ENCODE measurements around the gene ATP5ME.

Gene ATP5ME

GRCh38 chr4:660401-660800, 13.7 kb downstream of the ATP5ME start:
- TF ChIP-seq CTCF (IDR thresholded peaks at IDR 0.05; ENCODE audit: unreplicated experiment in 3 of 3) = no peak
- no peaks in the 10 kb centered on the region for H3K9me3 Mint-ChIP-seq
- H3K27ac Mint-ChIP-seq = no peak overlapping the region
- no peaks in the 10 kb centered on the region for H3K4me1 Mint-ChIP-seq
- peak overlapping the region; percentile 21 to 58 (median 38) for H3K4me3 Mint-ChIP-seq
- peaks cover 12% of the 10 kb centered on the region for H3K36me3 Mint-ChIP-seq (ENCODE audit: low read depth)
- H3K27me3 Mint-ChIP-seq (ENCODE audit: low read depth) = peaks cover 3% of the 10 kb centered on the region

DNA sequence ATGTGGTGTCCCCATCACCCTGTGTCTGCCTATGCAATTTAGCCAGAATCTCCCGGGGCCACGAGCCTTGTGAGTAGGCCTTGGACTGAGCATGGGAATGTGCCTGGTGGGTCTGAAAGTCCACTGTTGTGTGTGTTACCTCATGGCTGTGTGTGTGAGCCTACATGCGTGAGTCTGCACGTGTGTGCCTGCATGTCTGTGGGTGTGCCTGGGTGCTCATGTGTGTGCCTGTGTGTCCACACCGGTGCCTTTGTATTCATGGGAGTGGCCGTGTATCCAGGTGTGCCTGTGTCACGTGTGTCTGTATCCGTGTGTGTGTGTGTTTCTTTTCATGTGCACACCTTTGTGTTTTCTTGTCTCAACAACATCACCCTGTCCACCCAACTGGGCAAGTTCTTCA, 14.2 kb downstream of the ATP5ME start:
- no peaks in the 10 kb centered on the region for H3K4me1 Mint-ChIP-seq
- TF ChIP-seq CTCF (IDR thresholded peaks at IDR 0.05; ENCODE audit: unreplicated experiment in 3 of 3) = no peak
- H3K4me3 Mint-ChIP-seq = peak overlapping the region; percentile 4 to 59 (median 23)
- no peak overlapping the region for H3K27ac Mint-ChIP-seq
- no peaks in the 10 kb centered on the region for H3K9me3 Mint-ChIP-seq
- peaks cover 12% of the 10 kb centered on the region for H3K36me3 Mint-ChIP-seq (ENCODE audit: low read depth)
- peaks cover 3% of the 10 kb centered on the region for H3K27me3 Mint-ChIP-seq (ENCODE audit: low read depth)

- Mint-ChIP-seq H3K4me1 (no peaks in the 10 kb centered on the region), H3K4me3 (no peak overlapping the region), H3K36me3 (ENCODE audit: low read depth) (peaks cover 12% of the 10 kb centered on the region), H3K27ac (no peak overlapping the region), H3K9me3 (no peaks in the 10 kb centered on the region), H3K27me3 (ENCODE audit: low read depth) (peaks cover 3% of the 10 kb centered on the region)
- no peak for TF ChIP-seq CTCF (IDR thresholded peaks at IDR 0.05; ENCODE audit: unreplicated experiment in 3 of 3)
Measured at GRCh38 chr4:658681-659667, 15.1 kb downstream of the ATP5ME start.

DNA sequence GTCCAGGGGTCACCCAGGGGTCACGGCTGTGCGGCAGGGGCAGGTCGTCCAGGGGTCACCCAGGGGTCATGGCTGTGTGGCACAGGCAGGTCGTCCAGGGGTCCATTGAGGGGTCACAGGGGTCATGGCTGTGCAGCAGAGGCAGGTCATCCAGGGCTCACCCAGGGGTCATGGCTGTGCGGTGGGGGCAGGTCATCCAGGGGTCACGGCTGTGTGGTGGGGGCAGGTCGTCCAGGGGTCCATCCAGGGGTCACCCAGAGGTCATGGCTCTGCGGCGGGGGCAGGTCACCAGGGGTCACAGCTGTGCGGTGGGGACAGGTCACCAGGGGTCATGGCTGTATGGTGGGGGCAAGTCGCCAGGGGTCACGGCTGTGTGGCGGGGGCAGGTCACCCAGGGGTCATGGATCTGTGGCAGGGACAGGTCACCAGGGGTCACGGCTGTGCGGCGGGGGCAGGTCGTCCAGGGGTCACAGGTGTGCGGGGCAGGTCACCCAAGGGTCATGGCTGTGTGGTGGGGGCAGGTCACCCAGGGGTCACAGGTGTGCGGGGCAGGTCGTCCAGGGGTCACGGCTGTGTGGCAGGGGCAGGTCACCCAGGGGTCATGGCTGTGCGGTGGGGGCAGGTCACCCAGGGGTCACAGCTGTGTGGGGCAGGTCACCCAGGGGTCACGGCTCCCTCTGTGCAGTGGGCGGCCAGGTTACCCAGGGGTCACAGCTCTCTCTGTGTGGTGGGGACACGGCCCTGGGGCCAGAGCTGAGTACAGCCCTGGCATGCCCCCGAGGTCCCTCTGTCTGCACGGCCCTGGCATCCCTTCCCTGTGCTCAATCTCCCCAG, 16.0 kb downstream of the ATP5ME start:
- TF ChIP-seq CTCF (IDR thresholded peaks at IDR 0.05; ENCODE audit: unreplicated experiment in 3 of 3) = no peak
- Mint-ChIP-seq H3K4me3 (no peak overlapping the region), H3K9me3 (no peaks in the 10 kb centered on the region), H3K36me3 (ENCODE audit: low read depth) (peaks cover 12% of the 10 kb centered on the region), H3K4me1 (no peaks in the 10 kb centered on the region), H3K27ac (no peak overlapping the region), H3K27me3 (ENCODE audit: low read depth) (peaks cover 3% of the 10 kb centered on the region)

- H3K27me3 Mint-ChIP-seq (ENCODE audit: low read depth) = peaks cover under 1% of the 10 kb centered on the region
- H3K4me1 Mint-ChIP-seq = no peaks in the 10 kb centered on the region
- no peak overlapping the region for H3K4me3 Mint-ChIP-seq
- TF ChIP-seq CTCF (IDR thresholded peaks at IDR 0.05; ENCODE audit: unreplicated experiment in 3 of 3) = no peak
- no peak overlapping the region for H3K27ac Mint-ChIP-seq
- no peaks in the 10 kb centered on the region for H3K9me3 Mint-ChIP-seq
- H3K36me3 Mint-ChIP-seq (ENCODE audit: low read depth) = peaks cover 12% of the 10 kb centered on the region
Measured at GRCh38 chr4:657338-657833, 16.7 kb downstream of the ATP5ME start.
